HG03196 (cell line): ENCODE measurements around the gene PAK4.
"Not testable (repeated sequence)": the region's sequence is repeated elsewhere in the genome, so short reads cannot be mapped to it uniquely, and the experiment has no call there.

ENCODE experiments used
- ATAC-seq: cut with Tn5 transposase; IDR thresholded peaks from one replicate; pipeline ENCODE4 v1.9.1; 2021; ENCODE audit not compliant: unreplicated experiment

Gene PAK4

GRCh38 chr19:39128516-39129079, 3.0 kb downstream of the PAK4 start:
- no peak for ATAC-seq

- ATAC-seq: no peak
These were observed 3.5 kb downstream of the PAK4 start for GRCh38 chr19:39129116-39129515.

GRCh38 chr19:39130337-39131254, 5.0 kb downstream of the PAK4 start:
- ATAC-seq: no peak

GRCh38 chr19:39131255-39131755, 5.7 kb downstream of the PAK4 start:
- ATAC-seq: no peak

DNA sequence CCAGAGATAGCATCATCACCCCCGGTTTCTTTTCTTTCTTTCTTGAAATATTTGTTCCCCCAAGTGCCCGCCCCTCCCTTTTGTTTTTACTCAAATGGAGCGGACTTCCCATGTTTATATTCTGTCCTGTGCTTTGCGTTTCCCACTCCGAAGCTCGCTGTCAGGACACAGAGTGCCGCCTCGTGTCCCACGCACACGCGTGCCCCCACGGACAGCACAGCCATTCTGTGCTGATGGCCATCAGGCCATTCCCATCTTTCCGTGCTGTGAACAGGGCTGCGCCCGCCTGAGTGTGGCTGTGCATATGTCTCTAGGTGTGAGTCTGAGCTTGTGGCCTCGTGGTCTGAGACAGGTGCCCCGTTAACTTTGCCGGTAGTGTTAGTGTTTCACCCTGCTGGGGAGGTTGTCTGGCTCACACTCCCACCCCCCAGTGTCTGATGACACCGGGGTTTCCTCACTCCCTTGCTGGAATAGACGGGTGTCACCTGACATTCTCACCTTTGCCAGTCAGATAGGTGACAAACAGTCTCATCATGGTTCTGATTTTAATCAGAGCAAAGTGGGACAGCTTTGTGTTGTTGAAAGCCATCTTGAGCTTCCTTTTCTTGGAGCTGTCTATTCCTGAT, 6.9 kb downstream of the PAK4 start:
- no peak for ATAC-seq

- ATAC-seq: no peak
These were observed 8.1 kb downstream of the PAK4 start for GRCh38 chr19:39133431-39134270.

- no peak for ATAC-seq
These were observed 10.1 kb downstream of the PAK4 start for GRCh38 chr19:39135701-39136100.

- no peak for ATAC-seq
These were observed 10.8 kb downstream of the PAK4 start for GRCh38 chr19:39136225-39136940.

DNA sequence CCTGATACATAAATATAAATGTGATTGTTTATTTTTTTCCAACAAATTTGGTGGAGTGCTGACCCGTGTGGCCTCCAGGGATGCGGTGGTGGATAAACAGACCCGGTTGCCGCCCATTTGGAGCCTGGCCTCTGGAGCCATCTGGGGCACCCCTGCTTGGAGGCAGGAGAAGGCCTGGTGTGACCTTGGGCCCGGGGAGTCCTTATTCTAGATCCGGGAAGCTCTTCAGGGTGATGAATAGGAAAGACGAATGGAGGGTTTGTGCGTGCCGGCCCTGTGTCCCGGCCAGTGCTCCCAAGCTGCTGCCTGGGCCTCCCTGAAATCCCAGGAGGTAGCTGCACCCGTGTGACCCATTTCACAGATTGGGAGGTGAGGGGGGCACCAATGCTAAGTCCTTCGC, 11.5 kb downstream of the PAK4 start:
- ATAC-seq: no peak

GRCh38 chr19:39138221-39139211, 12.9 kb downstream of the PAK4 start:
- ATAC-seq: no peak

DNA sequence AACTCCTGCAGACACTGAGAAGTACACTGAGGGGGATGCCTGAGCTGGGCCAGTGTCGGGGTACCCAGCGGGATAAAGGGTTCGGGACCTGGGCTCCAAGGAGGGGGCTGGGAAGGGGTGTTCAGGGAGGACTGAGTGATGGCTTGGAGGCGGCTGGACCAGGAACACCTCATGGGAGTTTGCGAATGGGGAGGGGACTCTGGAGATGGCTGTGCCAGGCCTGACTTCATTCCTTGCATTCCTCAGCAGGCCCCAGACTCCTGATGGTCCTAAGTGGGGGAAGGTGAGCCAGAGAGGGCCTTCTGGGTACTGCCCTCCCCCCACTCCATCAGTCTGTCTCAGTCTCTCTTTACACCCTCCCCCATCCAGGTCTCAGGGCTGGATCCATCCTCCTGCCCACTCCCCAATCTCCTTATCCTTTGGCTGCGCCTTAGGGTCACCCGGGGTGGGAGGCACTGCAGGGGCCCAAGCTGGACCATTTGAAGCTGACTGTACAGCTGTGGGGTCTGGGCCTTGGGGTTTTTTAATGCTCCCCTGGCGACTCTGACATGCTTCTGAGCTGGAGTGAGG, 13.8 kb downstream of the PAK4 start:
- ATAC-seq: no peak

DNA sequence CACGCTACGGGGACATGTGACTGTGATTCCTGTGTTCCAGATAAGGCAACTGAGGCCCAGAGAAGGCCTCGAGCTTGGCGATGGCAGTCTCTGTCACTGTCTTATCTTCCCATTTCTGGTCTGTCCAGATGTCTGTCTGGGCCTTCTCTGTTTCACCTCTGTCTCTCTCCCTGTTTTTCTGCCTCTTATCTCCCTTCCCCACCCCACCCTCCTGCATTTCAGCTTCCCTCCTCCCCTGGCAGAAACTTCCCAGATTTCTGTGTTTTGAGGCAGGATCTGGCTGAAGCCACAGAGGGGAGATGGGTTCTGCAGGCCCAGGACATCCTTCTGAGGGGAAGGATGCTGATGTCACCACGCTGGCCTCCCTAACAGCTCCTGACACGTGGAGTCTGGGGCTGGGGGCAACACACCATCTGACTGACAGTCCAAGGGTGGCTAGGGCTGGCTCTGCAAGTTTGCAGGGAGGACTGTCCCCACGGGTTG, 14.4 kb downstream of the PAK4 start:
- ATAC-seq: no peak

- ATAC-seq: no peak
These were observed 15.0 kb downstream of the PAK4 start for GRCh38 chr19:39140594-39140993.

DNA sequence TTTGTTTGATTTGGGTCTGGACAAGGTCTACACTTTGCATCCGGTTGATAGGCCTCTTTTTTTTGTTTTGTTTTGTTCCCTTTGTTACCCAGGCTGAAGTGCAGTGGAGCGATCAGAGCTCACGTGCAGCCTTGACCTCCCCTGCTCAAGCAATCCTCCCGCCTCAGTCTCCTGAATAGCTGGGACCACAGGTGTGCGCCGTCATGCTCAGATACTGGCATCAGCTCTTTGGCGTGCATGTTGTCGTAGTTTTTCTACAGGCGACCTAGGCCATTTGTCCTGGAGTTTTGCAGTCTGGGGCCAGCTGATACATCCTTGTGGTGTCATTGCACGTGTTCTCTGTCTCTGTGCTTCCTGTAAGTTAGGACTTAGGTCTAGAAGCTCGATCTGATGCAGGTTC, 16.3 kb downstream of the PAK4 start:
- no peak for ATAC-seq

- ATAC-seq: no peak
These were observed 17.0 kb downstream of the PAK4 start for GRCh38 chr19:39142630-39143029.

- ATAC-seq: not testable (repeated sequence)
These were observed 18.2 kb downstream of the PAK4 start for GRCh38 chr19:39143757-39144289.

- ATAC-seq: no peak
These were observed 18.9 kb downstream of the PAK4 start for GRCh38 chr19:39144290-39145071.
